Upper lobe of right lung (tissue), 1 donor: ENCODE data around the gene PIK3CD. TPM values are rescaled to one million over a fixed set of nuclear protein-coding genes. Genes with fewer than 3 reads are reported as not detected.

Source experiments
- ATAC-seq: fragments of 200-7000 bp; cut with Tn5 transposase; one replicate; pipeline ENCODE4 v1.9.1; 2020; ENCODE audit warnings: mild to moderate bottlenecking, moderate library complexity
- DNase-seq: peaks from one replicate; pipeline ENCODE4 v3.0.0-alpha.2; 2020
- H3K27ac ChIP-seq: fragments of 200-600 bp; one replicate; pipeline ENCODE4 v1.8.0; 2022
- H3K27me3 ChIP-seq: fragments of 200-600 bp; one replicate; pipeline ENCODE4 v1.8.0; 2022; ENCODE audit warnings: mild to moderate bottlenecking
- H3K36me3 ChIP-seq: fragments of 200-600 bp; one replicate; pipeline ENCODE4 v1.8.0; 2022
- H3K4me1 ChIP-seq: fragments of 200-600 bp; one replicate; pipeline ENCODE4 v1.8.0; 2022
- H3K4me3 ChIP-seq: fragments of 200-600 bp; one replicate; pipeline ENCODE4 v1.8.0; 2022; ENCODE audit warnings: mild to moderate bottlenecking
- H3K9me3 ChIP-seq: fragments of 200-600 bp; one replicate; pipeline ENCODE4 v1.8.0; 2022
- CTCF ChIP-seq: fragments of 200-600 bp; IDR thresholded peaks from one replicate; pipeline ENCODE4 v1.8.0; 2022; ENCODE audit warnings: antibody characterized with exemption
- intact Hi-C: fragments of 100-400 bp; cut with DNase I; formaldehyde crosslinking; loops from one replicate; pipeline ENCODE4 v1.11.0; 2022
- total RNA-seq: library from RNA; stranded (reverse); fragmentation: NEBNext Ultra II Directional; extraction: Animal tissue kit (Norgen Biotek cat#: 25700); gene quantifications from one replicate; pipeline ENCODE4 v1.2.1, GENCODE V29; 2021
- donor health status: DM: no; HTN: yes; CAD: no; lungs with severe emphysema.

PIK3CD gene
- total RNA-seq, 1 donor from 2014 or later: 18.2 TPM

- Histone ChIP-seq H3K27me3 (no peaks in the 10 kb centered on the region), H3K4me1 (peaks cover 28% of the 10 kb centered on the region), H3K36me3 (no peaks in the 10 kb centered on the region), H3K27ac (peak overlapping the region; percentile 34), H3K9me3 (no peaks in the 10 kb centered on the region), H3K4me3 (peak overlapping the region; percentile 69)
- intact Hi-C loops: no loop called here
- ATAC-seq: peak; percentile 95
- TF ChIP-seq CTCF: no peak
- peak; percentile 93 for DNase-seq
Observed at GRCh38 chr1:9689011-9689706, 37.6 kb downstream of the PIK3CD start.

GRCh38 chr1:9689971-9690381 lies 38.4 kb downstream of the PIK3CD start:
- no peak for TF ChIP-seq CTCF
- Histone ChIP-seq H3K36me3 (no peaks in the 10 kb centered on the region), H3K4me3 (peak overlapping the region; percentile 69), H3K9me3 (no peaks in the 10 kb centered on the region), H3K27ac (peak overlapping the region; percentile 17), H3K4me1 (peaks cover 28% of the 10 kb centered on the region), H3K27me3 (no peaks in the 10 kb centered on the region)
- peak; percentile 73 for DNase-seq
- intact Hi-C loops: no loop called here
- ATAC-seq: peak; percentile 15

- TF ChIP-seq CTCF: no peak
- Histone ChIP-seq H3K27me3 (no peaks in the 10 kb centered on the region), H3K36me3 (no peaks in the 10 kb centered on the region), H3K4me1 (peaks cover 28% of the 10 kb centered on the region), H3K27ac (peak overlapping the region; percentile 17), H3K4me3 (peak overlapping the region; percentile 69), H3K9me3 (no peaks in the 10 kb centered on the region)
- no peak for ATAC-seq
- intact Hi-C loops: no loop called here
- DNase-seq: no peak
Observed at GRCh38 chr1:9690440-9691107, 39.0 kb downstream of the PIK3CD start.

GRCh38 chr1:9691108-9691445 lies 39.5 kb downstream of the PIK3CD start:
- no peak for ATAC-seq
- Histone ChIP-seq H3K27me3 (no peaks in the 10 kb centered on the region), H3K4me3 (no peak overlapping the region), H3K9me3 (no peaks in the 10 kb centered on the region), H3K36me3 (no peaks in the 10 kb centered on the region), H3K4me1 (peaks cover 28% of the 10 kb centered on the region), H3K27ac (no peak overlapping the region)
- no peak for DNase-seq
- intact Hi-C loops: no loop called here
- TF ChIP-seq CTCF: no peak

- no peak overlapping the region for H3K27ac ChIP-seq
- no peak for TF ChIP-seq CTCF
- no peak for ATAC-seq
- H3K4me1 ChIP-seq: peaks cover 28% of the 10 kb centered on the region
- no peak for DNase-seq
- intact Hi-C loops: no loop called here
- H3K4me3 ChIP-seq: no peak overlapping the region
- H3K27me3 ChIP-seq: no peaks in the 10 kb centered on the region
- no peaks in the 10 kb centered on the region for H3K36me3 ChIP-seq
- H3K9me3 ChIP-seq: no peaks in the 10 kb centered on the region
Observed at GRCh38 chr1:9691691-9692090, 40.2 kb downstream of the PIK3CD start.
